Measurements from ENCODE around the gene CRKL. TPM values are rescaled to one million over a fixed set of nuclear protein-coding genes. Genes with fewer than 3 reads are reported as not detected.

Gene CRKL
- total RNA-seq, 1 donor from 2014 or later, result 59.6 TPM

DNA sequence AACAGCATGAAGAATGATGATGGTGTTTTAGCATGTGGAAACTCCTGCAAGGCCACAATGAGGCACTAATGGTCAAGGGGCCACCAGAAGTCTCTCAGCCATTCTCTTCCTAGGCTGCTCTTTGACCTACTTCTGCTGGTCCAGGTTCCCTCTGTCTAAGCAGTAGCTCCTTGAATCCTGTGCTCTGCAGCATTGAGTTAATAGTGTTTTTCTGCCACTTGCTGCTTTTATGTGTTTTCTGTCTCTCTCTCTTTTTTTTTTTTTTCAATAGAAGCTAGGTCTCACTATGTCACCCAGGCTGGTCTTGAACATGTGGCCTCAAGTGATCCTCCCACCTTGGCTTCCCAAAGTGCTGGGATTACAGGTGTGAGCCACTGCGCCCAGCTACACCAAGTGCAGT, 29.8 kb downstream of the CRKL start:
- peaks cover 5% of the 10 kb centered on the region for H3K9me3 Mint-ChIP-seq (ENCODE audit: unreplicated experiment)
- TF ChIP-seq, protein P1, sequence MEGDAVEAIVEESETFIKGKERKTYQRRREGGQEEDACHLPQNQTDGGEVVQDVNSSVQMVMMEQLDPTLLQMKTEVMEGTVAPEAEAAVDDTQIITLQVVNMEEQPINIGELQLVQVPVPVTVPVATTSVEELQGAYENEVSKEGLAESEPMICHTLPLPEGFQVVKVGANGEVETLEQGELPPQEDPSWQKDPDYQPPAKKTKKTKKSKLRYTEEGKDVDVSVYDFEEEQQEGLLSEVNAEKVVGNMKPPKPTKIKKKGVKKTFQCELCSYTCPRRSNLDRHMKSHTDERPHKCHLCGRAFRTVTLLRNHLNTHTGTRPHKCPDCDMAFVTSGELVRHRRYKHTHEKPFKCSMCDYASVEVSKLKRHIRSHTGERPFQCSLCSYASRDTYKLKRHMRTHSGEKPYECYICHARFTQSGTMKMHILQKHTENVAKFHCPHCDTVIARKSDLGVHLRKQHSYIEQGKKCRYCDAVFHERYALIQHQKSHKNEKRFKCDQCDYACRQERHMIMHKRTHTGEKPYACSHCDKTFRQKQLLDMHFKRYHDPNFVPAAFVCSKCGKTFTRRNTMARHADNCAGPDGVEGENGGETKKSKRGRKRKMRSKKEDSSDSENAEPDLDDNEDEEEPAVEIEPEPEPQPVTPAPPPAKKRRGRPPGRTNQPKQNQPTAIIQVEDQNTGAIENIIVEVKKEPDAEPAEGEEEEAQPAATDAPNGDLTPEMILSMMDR (IDR thresholded peaks at IDR 0.05; ENCODE audit: partially characterized antibody, unreplicated experiment), result no peak
- no peaks in the 10 kb centered on the region for H3K36me3 Mint-ChIP-seq (ENCODE audit: unreplicated experiment)
- DNase-seq, result no peak
- no peak overlapping the region for H3K4me3 Mint-ChIP-seq (ENCODE audit: unreplicated experiment)
- H3K4me1 Mint-ChIP-seq (ENCODE audit: low read depth, unreplicated experiment), result peaks cover 25% of the 10 kb centered on the region
- H3K27me3 Mint-ChIP-seq (ENCODE audit: unreplicated experiment), result peaks cover 4% of the 10 kb centered on the region
- no peak overlapping the region for H3K27ac Mint-ChIP-seq (ENCODE audit: unreplicated experiment)

DNA sequence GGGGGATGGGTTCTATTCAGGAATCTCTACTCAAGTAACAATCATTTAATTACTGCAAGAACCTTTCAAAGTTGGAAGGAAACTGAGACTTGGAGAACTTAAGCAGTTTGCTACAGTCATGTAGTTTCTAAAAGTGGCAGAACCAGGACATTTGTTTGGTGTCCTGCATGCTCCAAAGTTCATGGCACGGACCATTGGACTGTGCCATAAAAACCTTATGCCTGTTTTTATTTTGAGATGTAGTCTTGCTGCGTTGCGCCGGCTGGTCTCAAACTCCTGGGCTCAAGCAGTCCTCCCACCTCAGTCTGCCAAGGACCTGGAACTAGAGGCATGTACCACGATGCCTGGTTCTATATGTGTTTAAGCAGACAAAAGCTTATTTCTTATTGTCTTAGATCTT, 31.2 kb downstream of the CRKL start:
- Mint-ChIP-seq H3K27me3 (ENCODE audit: unreplicated experiment) (peaks cover 8% of the 10 kb centered on the region), H3K4me1 (ENCODE audit: low read depth, unreplicated experiment) (peaks cover 36% of the 10 kb centered on the region), H3K36me3 (ENCODE audit: unreplicated experiment) (no peaks in the 10 kb centered on the region), H3K9me3 (ENCODE audit: unreplicated experiment) (peaks cover 8% of the 10 kb centered on the region), H3K27ac (ENCODE audit: unreplicated experiment) (no peak overlapping the region), H3K4me3 (ENCODE audit: unreplicated experiment) (no peak overlapping the region)
- TF ChIP-seq, protein P1 (IDR thresholded peaks at IDR 0.05; ENCODE audit: partially characterized antibody, unreplicated experiment), result no peak
- DNase-seq, result no peak

DNA sequence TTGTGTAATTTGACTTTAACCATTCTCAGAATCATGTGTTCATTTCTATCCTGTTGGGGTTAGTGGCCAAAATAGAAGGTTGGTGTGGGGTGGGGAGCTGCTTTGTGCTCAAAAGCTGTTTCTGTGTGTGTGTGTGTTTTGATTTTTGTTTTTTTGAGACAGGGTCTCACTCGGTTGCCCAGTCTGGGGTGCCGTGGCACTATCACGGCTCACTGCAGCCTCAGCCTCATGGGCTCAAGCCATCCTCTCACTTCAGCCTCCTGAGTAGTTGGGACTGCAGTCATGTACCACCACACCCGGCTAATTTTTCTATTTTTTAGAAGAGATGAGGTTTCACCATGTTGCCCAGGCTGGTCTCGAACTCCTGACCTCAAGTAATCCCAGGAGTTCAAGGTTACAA, 31.8 kb downstream of the CRKL start:
- H3K4me3 Mint-ChIP-seq (ENCODE audit: unreplicated experiment), result no peak overlapping the region
- H3K4me1 Mint-ChIP-seq (ENCODE audit: low read depth, unreplicated experiment), result peaks cover 38% of the 10 kb centered on the region
- H3K27me3 Mint-ChIP-seq (ENCODE audit: unreplicated experiment), result peaks cover 9% of the 10 kb centered on the region
- H3K27ac Mint-ChIP-seq (ENCODE audit: unreplicated experiment), result no peak overlapping the region
- TF ChIP-seq, protein P1 (IDR thresholded peaks at IDR 0.05; ENCODE audit: partially characterized antibody, unreplicated experiment), result no peak
- H3K36me3 Mint-ChIP-seq (ENCODE audit: unreplicated experiment), result no peaks in the 10 kb centered on the region
- DNase-seq, result no peak
- peaks cover 9% of the 10 kb centered on the region for H3K9me3 Mint-ChIP-seq (ENCODE audit: unreplicated experiment)

DNA sequence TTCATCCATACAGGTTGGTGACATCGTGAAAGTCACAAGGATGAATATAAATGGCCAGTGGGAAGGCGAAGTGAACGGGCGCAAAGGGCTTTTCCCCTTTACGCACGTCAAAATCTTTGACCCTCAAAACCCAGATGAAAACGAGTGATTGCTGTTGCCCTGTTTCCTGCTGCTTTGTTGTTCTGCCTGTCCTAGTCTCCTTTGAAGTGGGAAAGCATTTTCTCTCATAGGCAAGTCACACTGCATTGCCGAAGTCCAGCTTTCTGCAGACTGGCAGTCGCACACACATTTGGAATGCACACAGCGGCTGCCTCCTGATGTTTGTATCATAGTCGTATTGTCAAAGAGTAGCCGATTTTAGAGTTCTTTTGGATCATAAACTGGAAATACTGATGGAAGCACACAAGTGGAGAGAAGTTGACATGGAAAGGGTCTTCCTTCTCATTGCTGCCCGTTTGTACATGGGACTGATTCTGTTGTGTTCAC, 32.5 kb downstream of the CRKL start:
- Mint-ChIP-seq H3K27ac (ENCODE audit: unreplicated experiment) (peak overlapping the region; percentile 55), H3K27me3 (ENCODE audit: unreplicated experiment) (peaks cover 9% of the 10 kb centered on the region), H3K4me3 (ENCODE audit: unreplicated experiment) (no peak overlapping the region), H3K36me3 (ENCODE audit: unreplicated experiment) (no peaks in the 10 kb centered on the region), H3K4me1 (ENCODE audit: low read depth, unreplicated experiment) (peaks cover 38% of the 10 kb centered on the region), H3K9me3 (ENCODE audit: unreplicated experiment) (peaks cover 9% of the 10 kb centered on the region)
- no peak for DNase-seq
- TF ChIP-seq, protein P1 (IDR thresholded peaks at IDR 0.05; ENCODE audit: partially characterized antibody, unreplicated experiment), result no peak

DNA sequence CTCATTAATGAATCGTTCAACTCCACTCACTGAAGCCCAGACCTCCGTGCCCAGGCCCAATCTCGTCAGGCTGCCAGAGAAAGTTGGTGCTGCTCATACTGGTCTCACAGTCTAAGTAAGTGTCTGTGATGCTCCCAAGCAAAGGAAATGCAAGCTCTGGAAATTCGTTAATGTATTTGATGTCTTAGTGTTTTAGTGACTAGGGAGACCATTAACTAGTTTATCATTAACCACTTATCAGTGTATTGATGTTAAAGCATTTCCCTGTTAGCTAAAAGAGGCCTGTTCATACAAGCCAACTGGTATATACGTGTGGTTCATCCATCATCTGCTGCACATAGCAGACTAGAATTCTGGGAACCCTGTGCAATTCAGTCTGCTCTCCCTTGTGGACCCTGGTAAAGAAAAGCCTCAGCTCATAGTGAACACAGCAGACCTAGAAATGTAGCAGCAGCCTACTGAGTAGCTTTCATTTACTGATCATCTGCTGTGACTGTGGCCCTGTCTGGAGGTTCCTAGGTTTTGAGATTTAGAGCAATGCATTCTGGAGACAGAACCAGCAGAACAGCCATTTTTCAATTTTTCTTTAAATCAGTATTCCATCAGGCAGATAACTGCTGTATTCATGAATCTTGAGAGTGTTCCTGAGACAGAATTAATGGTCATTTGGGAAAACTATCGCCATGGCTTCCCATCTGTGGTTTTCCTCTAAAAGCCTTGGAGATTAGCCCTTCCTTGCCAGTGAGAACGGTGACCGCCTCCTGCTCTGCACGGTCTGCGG, 34.1 kb downstream of the CRKL start:
- Mint-ChIP-seq H3K4me1 (ENCODE audit: low read depth, unreplicated experiment) (peaks cover 35% of the 10 kb centered on the region), H3K27me3 (ENCODE audit: unreplicated experiment) (peaks cover 10% of the 10 kb centered on the region), H3K27ac (ENCODE audit: unreplicated experiment) (peak overlapping the region; percentile 75), H3K9me3 (ENCODE audit: unreplicated experiment) (peaks cover 9% of the 10 kb centered on the region), H3K4me3 (ENCODE audit: unreplicated experiment) (peak overlapping the region; percentile 42), H3K36me3 (ENCODE audit: unreplicated experiment) (no peaks in the 10 kb centered on the region)
- DNase-seq, result no peak
- TF ChIP-seq, protein P1 (IDR thresholded peaks at IDR 0.05; ENCODE audit: partially characterized antibody, unreplicated experiment), result no peak
